Measurements from ENCODE around the gene MDH2.

- no peak for TF ChIP-seq CTCF (conservative IDR thresholded peaks at IDR 0.05 in 1 of 2, IDR thresholded peaks at IDR 0.05 in 1 of 2; ENCODE audit: low read depth in 1 of 2, low read length in 2 of 2)
- TF ChIP-seq EZH2 (IDR thresholded peaks at IDR 0.05; ENCODE audit: low read length, missing control alignments) = no peak
Measured at GRCh38 chr7:76057813-76058145, 9.9 kb downstream of the MDH2 start.

Measured in fibroblast of lung (primary cell).